H9 (cell line): ENCODE data around the gene RBPJ. TPM values are rescaled to one million over a fixed set of nuclear protein-coding genes. Genes with fewer than 3 reads are reported as not detected.
"Not testable (repeated sequence)": the region's sequence is repeated elsewhere in the genome, so short reads cannot be mapped to it uniquely, and the experiment has no call there.

ENCODE experiments used
- DNase-seq: peaks from one replicate; pipeline ENCODE4 v3.0.0-alpha.2; 2017
- H2AFZ ChIP-seq: one replicate; pipeline ENCODE4 v1.6.1; 2013; ENCODE audit warnings: mild to moderate bottlenecking, low read length, control low read depth, moderate library complexity
- H2AK5ac ChIP-seq: 2 replicates; pipeline ENCODE4 v1.6.1; 2013; ENCODE audit warnings: low read length, control low read depth, mixed read lengths; ENCODE audit not compliant: insufficient read length
- H2BK120ac ChIP-seq: one replicate; pipeline ENCODE4 v1.6.1; 2013; ENCODE audit warnings: low read depth, mild to moderate bottlenecking, low read length, control low read depth, inconsistent platforms; ENCODE audit not compliant: poor library complexity, severe bottlenecking
- H2BK12ac ChIP-seq: 2 replicates; pipeline ENCODE4 v1.6.1; 2013; ENCODE audit warnings: low read length, control low read depth, mixed read lengths, low read depth; ENCODE audit not compliant: insufficient read length
- H2BK15ac ChIP-seq: 2 replicates; pipeline ENCODE4 v1.6.1; 2013; ENCODE audit warnings: low read depth, low read length, control low read depth
- H2BK20ac ChIP-seq: one replicate; pipeline ENCODE4 v1.6.1; 2013; ENCODE audit warnings: low read depth, mild to moderate bottlenecking, low read length, control low read depth, inconsistent platforms; ENCODE audit not compliant: poor library complexity, severe bottlenecking
- H2BK5ac ChIP-seq: 2 replicates; pipeline ENCODE4 v1.6.1; 2013; ENCODE audit warnings: low read length, control low read depth, mixed read lengths; ENCODE audit not compliant: insufficient read length
- H3K14ac ChIP-seq: 2 replicates; pipeline ENCODE4 v1.6.1; 2013; ENCODE audit warnings: low read length, control low read depth; ENCODE audit not compliant: insufficient read depth
- H3K18ac ChIP-seq: 2 replicates; pipeline ENCODE4 v1.6.1; 2013; ENCODE audit warnings: low read depth, mild to moderate bottlenecking, mixed read lengths, low read length, control low read depth; ENCODE audit not compliant: insufficient read length
- H3K23ac ChIP-seq: 2 replicates; pipeline ENCODE4 v1.6.1; 2013; ENCODE audit warnings: low read length, control low read depth, mixed read lengths, low read depth; ENCODE audit not compliant: insufficient read length
- H3K23me2 ChIP-seq: 2 replicates; pipeline ENCODE4 v1.6.1; 2013; ENCODE audit warnings: low read depth, mild to moderate bottlenecking, mixed read lengths, low read length, control low read depth; ENCODE audit not compliant: insufficient read length, poor library complexity, severe bottlenecking
- H3K27ac ChIP-seq: 2 replicates; pipeline ENCODE4 v1.5.1; 2013; ENCODE audit warnings: low read length, control low read depth, mixed read lengths, low read depth; ENCODE audit not compliant: insufficient read length
- H3K27me3 ChIP-seq: 2 replicates; pipeline ENCODE4 v1.6.1; 2013; ENCODE audit warnings: low read length, control low read depth, inconsistent platforms; ENCODE audit not compliant: insufficient read depth
- H3K4ac ChIP-seq: 2 replicates; pipeline ENCODE4 v1.6.1; 2013; ENCODE audit warnings: low read depth, mild to moderate bottlenecking, control low read depth, inconsistent platforms, low read length, moderate library complexity
- H3K4me1 ChIP-seq: 2 replicates; pipeline ENCODE4 v1.6.1; 2013; ENCODE audit warnings: low read length, control low read depth, inconsistent platforms; ENCODE audit not compliant: insufficient read depth
- H3K4me2 ChIP-seq: 2 replicates; pipeline ENCODE4 v1.6.1; 2013; ENCODE audit warnings: low read length, control low read depth, mixed read lengths; ENCODE audit not compliant: insufficient read length, insufficient read depth
- H3K56ac ChIP-seq: 2 replicates; pipeline ENCODE4 v1.6.1; 2013; ENCODE audit warnings: low read depth, mild to moderate bottlenecking, mixed read lengths, low read length, control low read depth; ENCODE audit not compliant: insufficient read length
- H3K79me1 ChIP-seq: 2 replicates; pipeline ENCODE4 v1.6.1; 2013; ENCODE audit warnings: low read depth, mild to moderate bottlenecking, moderate library complexity, low read length, control low read depth, inconsistent platforms; ENCODE audit not compliant: insufficient read depth, poor library complexity, severe bottlenecking
- H3K79me2 ChIP-seq: 2 replicates; pipeline ENCODE4 v1.6.1; 2013; ENCODE audit warnings: low read length, control low read depth, inconsistent platforms; ENCODE audit not compliant: insufficient read depth
- H3K9ac ChIP-seq: 2 replicates; pipeline ENCODE4 v1.6.1; 2013; ENCODE audit warnings: low read length, control low read depth, mixed read lengths; ENCODE audit not compliant: insufficient read length; ENCODE audit errors: extremely low read depth
- H3K9me3 ChIP-seq: one replicate; pipeline ENCODE4 v1.6.1; 2013; ENCODE audit warnings: low read depth, low read length, inconsistent platforms; ENCODE audit not compliant: control insufficient read depth
- H3T11ph ChIP-seq: one replicate; pipeline ENCODE4 v1.6.1; 2013; ENCODE audit warnings: mild to moderate bottlenecking, low read length, control low read depth, inconsistent platforms
- H4K20me1 ChIP-seq: one replicate; pipeline ENCODE4 v1.6.1; 2013; ENCODE audit not compliant: control insufficient read depth, insufficient read length, insufficient read depth
- H4K5ac ChIP-seq: 2 replicates; pipeline ENCODE4 v1.6.1; 2013; ENCODE audit warnings: low read depth, mild to moderate bottlenecking, mixed read lengths, low read length, control low read depth; ENCODE audit not compliant: insufficient read length
- H4K8ac ChIP-seq: replicated peaks from 2 replicates; pipeline ENCODE4 v1.6.1; 2013; ENCODE audit warnings: low read length, control low read depth, mixed read lengths, low read depth; ENCODE audit not compliant: insufficient read length
- H4K91ac ChIP-seq: 2 replicates; pipeline ENCODE4 v1.6.1; 2013; ENCODE audit warnings: low read depth, mild to moderate bottlenecking, moderate library complexity, mixed read lengths, low read length, control low read depth; ENCODE audit not compliant: insufficient read length
- H3K27ac Mint-ChIP-seq, 3 experiments: 2 replicates in 2 of 3; 3 replicates in 1 of 3; pipeline ENCODE4 v1.8.0; 2020 to 2021; ENCODE audit warnings: mixed read lengths in 3 of 3, mild to moderate bottlenecking in 1 of 3, moderate library complexity in 1 of 3
- H3K27me3 Mint-ChIP-seq: 2 replicates; pipeline ENCODE4 v1.8.0; 2021; ENCODE audit warnings: low read depth, mild to moderate bottlenecking, moderate library complexity, mixed read lengths
- H3K36me3 Mint-ChIP-seq, 3 experiments: 2 replicates in 2 of 3; 3 replicates in 1 of 3; pipeline ENCODE4 v1.8.0; 2020 to 2021; ENCODE audit warnings: low read depth in 3 of 3, mixed read lengths in 3 of 3; ENCODE audit not compliant: insufficient read depth in 1 of 3
- H3K4me1 Mint-ChIP-seq, 2 experiments: 2 replicates each; pipeline ENCODE4 v1.8.0; 2020; ENCODE audit warnings: mixed read lengths in 2 of 2
- H3K4me3 Mint-ChIP-seq, 2 experiments: 2 replicates in 1 of 2; 3 replicates in 1 of 2; pipeline ENCODE4 v1.8.0; 2020 to 2021; ENCODE audit warnings: mild to moderate bottlenecking in 2 of 2, mixed read lengths in 2 of 2, moderate library complexity in 1 of 2
- H3K9me3 Mint-ChIP-seq, 2 experiments: 2 replicates in 1 of 2; 3 replicates in 1 of 2; pipeline ENCODE4 v1.8.0; 2020; ENCODE audit warnings: mild to moderate bottlenecking in 2 of 2, mixed read lengths in 2 of 2, moderate library complexity in 1 of 2
- WGBS: extraction: QIAGEN DNeasy Blood & Tissue Kit; methylation state at CpG from one replicate; pipeline ENCODE4 v1.1.7; 2013; ENCODE audit warnings: missing lambda C conversion rate, low lambda C conversion rate, mixed read lengths; ENCODE audit not compliant: insufficient read length; ENCODE audit errors: extremely low coverage; 5-methylcytosine and 5-hydroxymethylcytosine counted together
- total RNA-seq: library from RNA; stranded (reverse); gene quantifications from 2 replicates; pipeline ENCODE4 v1.2.1, GENCODE V29; 2021
- TF ChIP-seq, protein P1 (sequence below): fragments of 200-600 bp; sonication (generic); conservative IDR thresholded peaks from 3 replicates; pipeline ENCODE4 v1.8.0; 2021; ENCODE audit warnings: antibody characterized with exemption, mild to moderate bottlenecking

Gene RBPJ
- total RNA-seq, 1 experiment from 2014 or later: 166 TPM

DNA sequence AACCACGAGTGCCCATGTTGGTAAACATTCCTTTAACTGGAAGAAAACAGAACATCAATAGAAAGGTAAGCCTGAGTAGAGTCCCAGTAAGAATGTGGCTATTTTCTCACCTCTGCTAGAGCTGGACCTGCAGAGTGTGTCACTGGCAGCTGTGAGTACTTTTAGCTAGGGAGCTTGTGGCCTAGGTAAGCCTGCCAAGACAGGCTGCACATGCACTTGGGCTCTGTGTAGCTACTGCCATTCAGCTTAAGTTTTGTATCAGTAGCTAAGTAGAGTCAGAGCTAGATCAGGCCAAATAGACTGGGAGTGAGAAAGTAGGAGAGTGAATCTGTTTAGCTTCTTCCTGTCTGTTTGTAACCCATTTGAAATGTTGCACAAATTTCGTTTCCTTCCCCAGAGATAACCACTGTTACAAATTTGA, 35.3 kb downstream of the RBPJ start:
- Mint-ChIP-seq H3K36me3 (no peaks in the 10 kb centered on the region), H3K27ac (no peak overlapping the region), H3K4me3 (no peak overlapping the region), H3K4me1 (peaks cover 27 to 29% of the 10 kb centered on the region in 2 experiments), H3K9me3 (no peaks in the 10 kb centered on the region), H3K27me3 (no peaks in the 10 kb centered on the region)
- Histone ChIP-seq H3K79me1 (no peaks in the 10 kb centered on the region), H3K4ac (no peak overlapping the region), H2AK5ac (no peak overlapping the region), H3K27me3 (no peaks in the 10 kb centered on the region), H2BK5ac (no peak overlapping the region), H3K79me2 (peaks cover 66% of the 10 kb centered on the region; the same call in 1 of the 2 replicates), H2BK12ac (no peak overlapping the region), H3K14ac (no peak overlapping the region), H3K9ac (no peak overlapping the region), H2BK120ac (no peak overlapping the region), H3K9me3 (no peaks in the 10 kb centered on the region), H2AFZ (no peak overlapping the region), H4K20me1 (no peaks in the 10 kb centered on the region), H3K4me2 (no peak overlapping the region), H3K27ac (no peak overlapping the region), H2BK15ac (no peak overlapping the region), H3K4me1 (no peaks in the 10 kb centered on the region; the same call in 1 of the 2 replicates), H3K23ac (no peak overlapping the region), H3K18ac (no peak overlapping the region), H4K5ac (no peak overlapping the region), H3T11ph (no peak overlapping the region), H4K8ac (no peak overlapping the region), H2BK20ac (no peak overlapping the region), H3K23me2 (no peaks in the 10 kb centered on the region), H3K56ac (no peak overlapping the region), H4K91ac (no peak overlapping the region)
- no CpG with 5 or more reads among the region's 2 CpGs for WGBS
- no peak for DNase-seq
- TF ChIP-seq, protein P1, sequence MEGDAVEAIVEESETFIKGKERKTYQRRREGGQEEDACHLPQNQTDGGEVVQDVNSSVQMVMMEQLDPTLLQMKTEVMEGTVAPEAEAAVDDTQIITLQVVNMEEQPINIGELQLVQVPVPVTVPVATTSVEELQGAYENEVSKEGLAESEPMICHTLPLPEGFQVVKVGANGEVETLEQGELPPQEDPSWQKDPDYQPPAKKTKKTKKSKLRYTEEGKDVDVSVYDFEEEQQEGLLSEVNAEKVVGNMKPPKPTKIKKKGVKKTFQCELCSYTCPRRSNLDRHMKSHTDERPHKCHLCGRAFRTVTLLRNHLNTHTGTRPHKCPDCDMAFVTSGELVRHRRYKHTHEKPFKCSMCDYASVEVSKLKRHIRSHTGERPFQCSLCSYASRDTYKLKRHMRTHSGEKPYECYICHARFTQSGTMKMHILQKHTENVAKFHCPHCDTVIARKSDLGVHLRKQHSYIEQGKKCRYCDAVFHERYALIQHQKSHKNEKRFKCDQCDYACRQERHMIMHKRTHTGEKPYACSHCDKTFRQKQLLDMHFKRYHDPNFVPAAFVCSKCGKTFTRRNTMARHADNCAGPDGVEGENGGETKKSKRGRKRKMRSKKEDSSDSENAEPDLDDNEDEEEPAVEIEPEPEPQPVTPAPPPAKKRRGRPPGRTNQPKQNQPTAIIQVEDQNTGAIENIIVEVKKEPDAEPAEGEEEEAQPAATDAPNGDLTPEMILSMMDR: no peak

DNA sequence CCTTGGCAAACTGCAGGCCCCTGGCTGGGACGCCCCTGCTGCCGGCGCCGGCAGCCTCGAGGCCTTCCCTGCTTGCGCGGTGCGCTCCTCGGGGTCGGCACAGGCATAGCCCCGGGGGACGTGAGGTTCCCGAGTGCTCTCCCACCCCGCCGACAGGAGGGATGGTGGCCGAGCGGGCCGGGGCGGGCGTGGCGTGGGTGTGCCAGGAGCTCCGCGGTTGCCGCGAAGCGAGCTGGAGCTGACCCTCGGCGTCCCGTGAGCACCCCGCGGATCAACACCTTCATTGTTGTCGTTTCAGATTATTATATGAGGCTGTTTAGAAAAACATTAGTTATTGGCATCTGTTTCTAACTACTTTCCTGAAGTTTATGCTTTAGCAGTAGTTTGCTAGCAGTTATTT, 38.7 kb downstream of the RBPJ start:
- H3K27ac Mint-ChIP-seq, H2AK5ac ChIP-seq, H3K27ac ChIP-seq, H2BK120ac ChIP-seq, H3K9me3 ChIP-seq, H3K56ac ChIP-seq, H4K5ac ChIP-seq, H4K20me1 ChIP-seq, H3K14ac ChIP-seq, H2AFZ ChIP-seq, H3K4me2 ChIP-seq, H3K36me3 Mint-ChIP-seq, H3K4me3 Mint-ChIP-seq, H2BK12ac ChIP-seq, H3K4ac ChIP-seq, H2BK20ac ChIP-seq, H3K9ac ChIP-seq, H3K27me3 Mint-ChIP-seq, H2BK5ac ChIP-seq, H4K8ac ChIP-seq, H3K23ac ChIP-seq, H3K4me1 ChIP-seq, H3K18ac ChIP-seq, H2BK15ac ChIP-seq, H3K27me3 ChIP-seq, H3K79me1 ChIP-seq, H4K91ac ChIP-seq, H3K23me2 ChIP-seq, H3T11ph ChIP-seq, H3K9me3 Mint-ChIP-seq: not testable (repeated sequence)
- WGBS: no CpG with 5 or more reads among the region's 32 CpGs
- peaks cover 59% of the 10 kb centered on the region; the same call in 1 of the 2 replicates for H3K79me2 ChIP-seq
- DNase-seq: peak; percentile 36
- peaks cover 18 to 21% of the 10 kb centered on the region in 2 experiments for H3K4me1 Mint-ChIP-seq
